SU-DHL-6 (cell line): ENCODE measurements around the gene SERINC5.

Source experiments
- CTCF ChIP-seq: fragments of 200-600 bp; sonication (generic); IDR thresholded peaks from one replicate; pipeline ENCODE4 v1.5.1; 2017; ENCODE audit warnings: antibody characterized with exemption, mild to moderate bottlenecking, low read length, moderate library complexity; ENCODE audit not compliant: insufficient read depth, poor library complexity, severe bottlenecking
- EZH2phosphoT487 ChIP-seq: fragments of 200-600 bp; sonication (generic), shearing (Covaris generic); conservative IDR thresholded peaks from 2 replicates; pipeline ENCODE4 v1.6.1; 2018; ENCODE audit warnings: mild to moderate bottlenecking, antibody characterized with exemption, low read length, moderate library complexity, mixed read lengths

GRCh38 chr5:80212171-80212667 is 43.6 kb downstream of the SERINC5 start:
- TF ChIP-seq EZH2phosphoT487 (no peak), CTCF (no peak)
